ENCODE data around the gene IL11RA.
A peak's percentile ranks its signal among the peaks of the same experiment; 100 is the strongest.

The IL11RA gene

GRCh38 chr9:34651876-34652601 is at the start of gene IL11RA:
Gene IL11RA (plus strand): TSS chr9:34652185. CDS start chr9:34655218, 3,033 bp downstream.
- peak; percentile 23 to 32 for DNase-seq

GRCh38 chr9:34603610-34604231 is 48.3 kb upstream of the IL11RA start:
- peak; percentile 30 to 47 for DNase-seq

- no peak for DNase-seq
Measured at GRCh38 chr9:34606190-34606589, 45.8 kb upstream of the IL11RA start.

- DNase-seq = no peak
Measured at GRCh38 chr9:34606905-34607304, 45.1 kb upstream of the IL11RA start.

GRCh38 chr9:34607331-34607730 is 44.7 kb upstream of the IL11RA start:
- DNase-seq = no peak

GRCh38 chr9:34610434-34611206 is 41.4 kb upstream of the IL11RA start:
- no peak for DNase-seq

- DNase-seq = no peak
Measured at GRCh38 chr9:34611251-34611810, 40.7 kb upstream of the IL11RA start.

GRCh38 chr9:34611811-34612787 is 39.9 kb upstream of the IL11RA start, which contains the start of gene RPP25L:
Gene RPP25L (minus strand): TSS chr9:34612097. CDS start chr9:34611296, 801 bp downstream.
- DNase-seq = peak; percentile 60 to 69

GRCh38 chr9:34612788-34613390 is 39.1 kb upstream of the IL11RA start:
- DNase-seq = peak; percentile 13 to 70

- DNase-seq = no peak
Measured at GRCh38 chr9:34615132-34615531, 36.9 kb upstream of the IL11RA start.

GRCh38 chr9:34620061-34620994 is 31.7 kb upstream of the IL11RA start, which contains the start of gene DCTN3:
Gene DCTN3 (minus strand): TSS chr9:34620495. CDS start chr9:34620464, 31 bp downstream.
- DNase-seq = peak; percentile 66 to 85

GRCh38 chr9:34623374-34624235 is 28.4 kb upstream of the IL11RA start:
- DNase-seq = no peak

GRCh38 chr9:34624475-34625185 is 27.4 kb upstream of the IL11RA start:
- DNase-seq = no peak

- DNase-seq = no peak
Measured at GRCh38 chr9:34625186-34625486, 26.8 kb upstream of the IL11RA start.

GRCh38 chr9:34627716-34628655 is 24.0 kb upstream of the IL11RA start:
- no peak for DNase-seq

- DNase-seq = no peak
Measured at GRCh38 chr9:34628656-34629490, 23.1 kb upstream of the IL11RA start, which contains the start of gene ARID3C. Gene ARID3C (minus strand): TSS chr9:34629066. CDS start chr9:34628014, 1,052 bp downstream.

- DNase-seq = no peak
Measured at GRCh38 chr9:34629491-34629808, 22.5 kb upstream of the IL11RA start.
